Lower lobe of right lung (tissue), 2 donors: ENCODE data around the gene UVSSA. TPM values are rescaled to one million over a fixed set of nuclear protein-coding genes. Genes with fewer than 3 reads are reported as not detected.
"Not testable (repeated sequence)": the region's sequence is repeated elsewhere in the genome, so short reads cannot be mapped to it uniquely, and the experiment has no call there.

Experiments used
- ATAC-seq, 2 donors: fragments of 200-7000 bp; cut with Tn5 transposase; one replicate each; pipeline ENCODE4 v1.9.1; 2020 to 2022; ENCODE audit warnings: mild to moderate bottlenecking in 2 of 2, moderate library complexity in 2 of 2
- DNase-seq: peaks from one replicate; pipeline ENCODE4 v3.0.0-alpha.2; 2020
- H3K27ac ChIP-seq: fragments of 200-600 bp; one replicate; pipeline ENCODE4 v1.8.0; 2022
- H3K27me3 ChIP-seq: fragments of 200-600 bp; one replicate; pipeline ENCODE4 v1.8.0; 2022; ENCODE audit warnings: low read depth
- H3K36me3 ChIP-seq: fragments of 200-600 bp; one replicate; pipeline ENCODE4 v1.8.0; 2022; ENCODE audit warnings: mild to moderate bottlenecking
- H3K4me1 ChIP-seq: fragments of 200-600 bp; one replicate; pipeline ENCODE4 v1.8.0; 2022
- H3K4me3 ChIP-seq: fragments of 200-600 bp; one replicate; pipeline ENCODE4 v1.8.0; 2022; ENCODE audit warnings: mild to moderate bottlenecking
- H3K9me3 ChIP-seq: fragments of 200-600 bp; one replicate; pipeline ENCODE4 v1.8.0; 2022
- CTCF ChIP-seq: fragments of 200-600 bp; IDR thresholded peaks from one replicate; pipeline ENCODE4 v1.8.0; 2022; ENCODE audit warnings: antibody characterized with exemption, mild to moderate bottlenecking
- intact Hi-C: fragments of 100-400 bp; cut with DNase I; formaldehyde crosslinking; loops from one replicate; pipeline ENCODE4 v1.11.0; 2022
- total RNA-seq: library from RNA; stranded (reverse); fragmentation: NEBNext Ultra II Directional; extraction: Animal tissue kit (Norgen Biotek cat#: 25700); gene quantifications from one replicate; pipeline ENCODE4 v1.2.1, GENCODE V29; 2021
- donor health status: DM: no; HTN: yes; CAD: no; lungs with severe emphysema.

UVSSA gene
- total RNA-seq, 1 donor from 2014 or later: 27.9 TPM

DNA sequence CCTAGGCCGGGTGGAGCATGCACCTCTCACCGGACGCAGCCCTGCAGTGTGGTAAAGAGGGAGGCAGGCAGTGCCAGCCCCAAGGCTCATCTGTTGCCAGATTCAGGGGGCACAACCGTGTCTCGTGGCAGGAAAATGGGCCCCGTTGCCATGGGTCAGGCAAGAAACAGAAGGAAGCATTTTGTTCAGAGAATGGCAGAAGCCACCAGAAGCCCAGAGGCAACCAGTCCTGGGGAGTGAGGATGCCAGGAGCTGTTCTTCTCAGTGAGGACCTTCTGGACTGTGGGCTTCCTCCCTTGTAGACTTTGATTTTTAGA lies 12.5 kb upstream of the UVSSA start:
- peaks cover 11% of the 10 kb centered on the region for H3K4me1 ChIP-seq
- no peak for TF ChIP-seq CTCF
- H3K27ac ChIP-seq: no peak overlapping the region
- H3K4me3 ChIP-seq: no peak overlapping the region
- DNase-seq: no peak
- no peaks in the 10 kb centered on the region for H3K9me3 ChIP-seq
- no peak for ATAC-seq
- H3K27me3 ChIP-seq: no peaks in the 10 kb centered on the region
- H3K36me3 ChIP-seq: peaks cover 65% of the 10 kb centered on the region
- intact Hi-C loops: no loop called here

GRCh38 chr4:1335193-1335883 lies 11.7 kb upstream of the UVSSA start:
- H3K4me3 ChIP-seq, H3K27ac ChIP-seq, DNase-seq, intact Hi-C loops, H3K27me3 ChIP-seq, ATAC-seq, H3K9me3 ChIP-seq: not testable (repeated sequence)
- Histone ChIP-seq H3K4me1 (peaks cover 11% of the 10 kb centered on the region), H3K36me3 (peaks cover 68% of the 10 kb centered on the region)

DNA sequence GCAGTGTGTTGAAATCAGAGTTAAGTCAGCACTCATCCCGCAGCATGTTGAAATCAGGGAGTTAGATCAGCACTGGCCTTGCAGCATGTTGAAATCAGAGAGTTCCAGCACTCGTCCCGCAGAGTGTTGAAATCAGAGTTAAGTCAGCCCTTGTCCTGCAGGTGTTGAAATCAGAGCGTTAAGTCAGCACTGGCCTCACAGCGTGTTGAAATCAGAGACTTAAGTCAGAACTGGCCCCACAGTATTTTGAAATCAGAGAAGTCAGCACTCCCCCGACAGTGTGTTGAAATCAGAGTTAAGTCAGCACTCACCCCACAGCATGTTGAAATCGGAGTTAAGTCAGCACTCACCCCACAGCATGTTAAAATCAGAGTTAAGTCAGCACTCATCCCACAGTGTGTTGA lies 10.9 kb upstream of the UVSSA start:
- Histone ChIP-seq H3K27me3 (no peaks in the 10 kb centered on the region), H3K4me1 (peaks cover 9% of the 10 kb centered on the region), H3K36me3 (peaks cover 74% of the 10 kb centered on the region), H3K27ac (no peak overlapping the region), H3K4me3 (no peak overlapping the region), H3K9me3 (no peaks in the 10 kb centered on the region)
- DNase-seq (no peak), ATAC-seq (no peak)
- TF ChIP-seq CTCF: no peak
- intact Hi-C loops: no loop called here

GRCh38 chr4:1337376-1337831 lies 9.6 kb upstream of the UVSSA start:
- H3K4me3 ChIP-seq: no peak overlapping the region
- intact Hi-C loops: no loop called here
- no peak for DNase-seq
- ATAC-seq: no peak
- no peak for TF ChIP-seq CTCF
- H3K4me1 ChIP-seq: peaks cover 3% of the 10 kb centered on the region
- no peaks in the 10 kb centered on the region for H3K27me3 ChIP-seq
- H3K27ac ChIP-seq: no peak overlapping the region
- H3K36me3 ChIP-seq: peaks cover 74% of the 10 kb centered on the region
- H3K9me3 ChIP-seq: no peaks in the 10 kb centered on the region

- peaks cover 66% of the 10 kb centered on the region for H3K36me3 ChIP-seq
- intact Hi-C loops: no loop called here
- no peak for ATAC-seq
Observed at GRCh38 chr4:1337951-1338751, 8.9 kb upstream of the UVSSA start.

More at GRCh38 chr4:1337951-1338751, 8.9 kb upstream of the UVSSA start:
- Histone ChIP-seq H3K27me3 (no peaks in the 10 kb centered on the region), H3K4me3 (no peak overlapping the region), H3K9me3 (no peaks in the 10 kb centered on the region), H3K27ac (no peak overlapping the region), H3K4me1 (peaks cover 3% of the 10 kb centered on the region)
- DNase-seq: peak; percentile 40
- TF ChIP-seq CTCF: no peak
